ENCODE data around the gene SRGAP3.

GRCh38 chr3:9069971-9070370 is 179.5 kb downstream of the SRGAP3 start:
- TF ChIP-seq EZH2 (IDR thresholded peaks at IDR 0.05; ENCODE audit: borderline replicate concordance, low read length): no peak
- TF ChIP-seq, protein P1, sequence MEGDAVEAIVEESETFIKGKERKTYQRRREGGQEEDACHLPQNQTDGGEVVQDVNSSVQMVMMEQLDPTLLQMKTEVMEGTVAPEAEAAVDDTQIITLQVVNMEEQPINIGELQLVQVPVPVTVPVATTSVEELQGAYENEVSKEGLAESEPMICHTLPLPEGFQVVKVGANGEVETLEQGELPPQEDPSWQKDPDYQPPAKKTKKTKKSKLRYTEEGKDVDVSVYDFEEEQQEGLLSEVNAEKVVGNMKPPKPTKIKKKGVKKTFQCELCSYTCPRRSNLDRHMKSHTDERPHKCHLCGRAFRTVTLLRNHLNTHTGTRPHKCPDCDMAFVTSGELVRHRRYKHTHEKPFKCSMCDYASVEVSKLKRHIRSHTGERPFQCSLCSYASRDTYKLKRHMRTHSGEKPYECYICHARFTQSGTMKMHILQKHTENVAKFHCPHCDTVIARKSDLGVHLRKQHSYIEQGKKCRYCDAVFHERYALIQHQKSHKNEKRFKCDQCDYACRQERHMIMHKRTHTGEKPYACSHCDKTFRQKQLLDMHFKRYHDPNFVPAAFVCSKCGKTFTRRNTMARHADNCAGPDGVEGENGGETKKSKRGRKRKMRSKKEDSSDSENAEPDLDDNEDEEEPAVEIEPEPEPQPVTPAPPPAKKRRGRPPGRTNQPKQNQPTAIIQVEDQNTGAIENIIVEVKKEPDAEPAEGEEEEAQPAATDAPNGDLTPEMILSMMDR (IDR thresholded peaks at IDR 0.05; ENCODE audit: low read length): no peak
